ENCODE data around the gene SEC61B. TPM values are rescaled to one million over a fixed set of nuclear protein-coding genes. Genes with fewer than 3 reads are reported as not detected.

The SEC61B gene
- total RNA-seq, 2 experiments from 2014 or later = 83.4 to 84.2 TPM

GRCh38 chr9:99197124-99197630 is 24.9 kb upstream of the SEC61B start:
- Histone ChIP-seq H3K36me3 (ENCODE audit: insufficient read depth, low read length) (no peaks in the 10 kb centered on the region), H3K9me3 (ENCODE audit: control insufficient read depth in 1 of 2, insufficient read depth in 1 of 2, low read length in 2 of 2) (no peaks in the 10 kb centered on the region), H3K27me3 (ENCODE audit: control insufficient read depth in 1 of 2, insufficient read depth in 2 of 2, low read length in 2 of 2) (no peaks in the 10 kb centered on the region), H3K4me1 (ENCODE audit: insufficient read depth, low read length) (no peaks in the 10 kb centered on the region), H3K4me3 (ENCODE audit: low read length) (no peak overlapping the region), H3K27ac (ENCODE audit: low read depth in 1 of 2, low read length in 2 of 2) (no peak overlapping the region)
- no peak overlapping the region for H3K4me3 Mint-ChIP-seq
- H3K27me3 Mint-ChIP-seq = no peaks in the 10 kb centered on the region
- H3K4me1 Mint-ChIP-seq (ENCODE audit: low read depth) = no peaks in the 10 kb centered on the region
- ChIA-PET CTCF (interaction anchor here (1.0 to 1.9 kb wide), 2 partner anchors 13 to 16 kb away, joined by 3 to 4 read pairs; no protein-coding TSS in a partner anchor), POLR2A (no interaction called here)
- TF ChIP-seq CTCF (IDR thresholded peaks at IDR 0.05) = no peak
- H3K36me3 Mint-ChIP-seq (ENCODE audit: low read depth) = no peaks in the 10 kb centered on the region
- DNase-seq (no peak), ATAC-seq (ENCODE audit: poor library complexity) (no peak)
- H3K9me3 Mint-ChIP-seq = no peaks in the 10 kb centered on the region
- H3K27ac Mint-ChIP-seq = no peak overlapping the region
- intact Hi-C loops (cut with DNase I, micrococcal nuclease) = no loop called here

GRCh38 chr9:99197987-99198386 is 24.1 kb upstream of the SEC61B start:
- Histone ChIP-seq H3K4me3 (ENCODE audit: low read length) (no peak overlapping the region), H3K27me3 (ENCODE audit: control insufficient read depth in 1 of 2, insufficient read depth in 2 of 2, low read length in 2 of 2) (no peaks in the 10 kb centered on the region), H3K27ac (ENCODE audit: low read depth in 1 of 2, low read length in 2 of 2) (no peak overlapping the region), H3K4me1 (ENCODE audit: insufficient read depth, low read length) (no peaks in the 10 kb centered on the region), H3K36me3 (ENCODE audit: insufficient read depth, low read length) (no peaks in the 10 kb centered on the region), H3K9me3 (ENCODE audit: control insufficient read depth in 1 of 2, insufficient read depth in 1 of 2, low read length in 2 of 2) (no peaks in the 10 kb centered on the region)
- no peak overlapping the region for H3K27ac Mint-ChIP-seq
- no peaks in the 10 kb centered on the region for H3K27me3 Mint-ChIP-seq
- TF ChIP-seq CTCF (IDR thresholded peaks at IDR 0.05) = no peak
- no peak for DNase-seq
- no peaks in the 10 kb centered on the region for H3K36me3 Mint-ChIP-seq (ENCODE audit: low read depth)
- H3K4me3 Mint-ChIP-seq = no peak overlapping the region
- H3K9me3 Mint-ChIP-seq = no peaks in the 10 kb centered on the region
- intact Hi-C loops (cut with DNase I, micrococcal nuclease) = no loop called here
- POLR2A ChIA-PET = no interaction called here
- ATAC-seq (ENCODE audit: poor library complexity) = no peak
- H3K4me1 Mint-ChIP-seq (ENCODE audit: low read depth) = no peaks in the 10 kb centered on the region
- CTCF ChIA-PET = interaction anchor here (1.0 to 1.9 kb wide), 2 partner anchors 14 to 15 kb away, joined by 3 to 4 read pairs; no protein-coding TSS in a partner anchor

GRCh38 chr9:99199938-99200539 is 22.0 kb upstream of the SEC61B start:
- no peaks in the 10 kb centered on the region for H3K27me3 ChIP-seq (ENCODE audit: control insufficient read depth in 1 of 2, insufficient read depth in 2 of 2, low read length in 2 of 2)
- no peak overlapping the region for H3K27ac ChIP-seq (ENCODE audit: low read depth in 1 of 2, low read length in 2 of 2)
- intact Hi-C loops (cut with DNase I, micrococcal nuclease) = no loop called here
- ChIA-PET CTCF (no interaction called here), POLR2A (no interaction called here)
- no peak for ATAC-seq (ENCODE audit: poor library complexity)
- no peaks in the 10 kb centered on the region for H3K36me3 Mint-ChIP-seq (ENCODE audit: low read depth)
- DNase-seq = no peak
- no peaks in the 10 kb centered on the region for H3K9me3 Mint-ChIP-seq
- H3K4me3 ChIP-seq (ENCODE audit: low read length) = no peak overlapping the region
- no peaks in the 10 kb centered on the region for H3K4me1 ChIP-seq (ENCODE audit: insufficient read depth, low read length)
- H3K4me1 Mint-ChIP-seq (ENCODE audit: low read depth) = no peaks in the 10 kb centered on the region
- H3K36me3 ChIP-seq (ENCODE audit: insufficient read depth, low read length) = no peaks in the 10 kb centered on the region
- no peaks in the 10 kb centered on the region for H3K9me3 ChIP-seq (ENCODE audit: control insufficient read depth in 1 of 2, insufficient read depth in 1 of 2, low read length in 2 of 2)
- H3K4me3 Mint-ChIP-seq = no peak overlapping the region
- no peaks in the 10 kb centered on the region for H3K27me3 Mint-ChIP-seq
- no peak overlapping the region for H3K27ac Mint-ChIP-seq
- TF ChIP-seq CTCF (IDR thresholded peaks at IDR 0.05) = no peak

Measured in CD4-positive, alpha-beta T cell (primary cell).